Aorta (tissue), 5 donors: ENCODE data around the gene SAMD9L. TPM values are rescaled to one million over a fixed set of nuclear protein-coding genes. Genes with fewer than 3 reads are reported as not detected.

Experiments
- ATAC-seq: fragments of 200-7000 bp; cut with Tn5 transposase; one replicate; pipeline ENCODE4 v1.9.1; 2022; ENCODE audit warnings: moderate library complexity; ENCODE audit not compliant: low FRiP score
- DNase-seq, 2 donors: peaks; one replicate each; pipeline ENCODE4 v3.0.0-alpha.2; 2020
- H3K27ac ChIP-seq, 2 donors: one replicate each; pipeline ENCODE4 v1.5.1; 2013; ENCODE audit warnings: low read length in 2 of 2, mild to moderate bottlenecking in 2 of 2, moderate library complexity in 2 of 2, control low read depth in 1 of 2, inconsistent platforms in 1 of 2, low read depth in 1 of 2
- H3K27me3 ChIP-seq, 2 donors: one replicate each; pipeline ENCODE4 v1.6.1; 2013; ENCODE audit warnings: control low read depth in 1 of 2, low read length in 1 of 2, mild to moderate bottlenecking in 1 of 2, moderate library complexity in 1 of 2; ENCODE audit not compliant: insufficient read depth in 2 of 2, control insufficient read depth in 1 of 2
- H3K36me3 ChIP-seq, 2 donors: one replicate each; pipeline ENCODE4 v1.6.1; 2013; ENCODE audit warnings: control low read depth in 1 of 2, low read length in 1 of 2, mild to moderate bottlenecking in 1 of 2; ENCODE audit not compliant: insufficient read depth in 2 of 2, control insufficient read depth in 1 of 2
- H3K4me1 ChIP-seq, 2 donors: one replicate each; pipeline ENCODE4 v1.6.1; 2013; ENCODE audit warnings: low read length in 2 of 2, control low read depth in 1 of 2, mild to moderate bottlenecking in 1 of 2, moderate library complexity in 1 of 2; ENCODE audit not compliant: insufficient read depth in 2 of 2, control insufficient read depth in 1 of 2
- H3K4me3 ChIP-seq, 2 donors: one replicate each; pipeline ENCODE4 v1.5.1; 2013; ENCODE audit warnings: low read length in 2 of 2, control low read depth in 1 of 2, mild to moderate bottlenecking in 1 of 2
- H3K9me3 ChIP-seq: one replicate; pipeline ENCODE4 v1.6.1; 2013; ENCODE audit warnings: mild to moderate bottlenecking, low read length; ENCODE audit not compliant: control insufficient read depth
- WGBS, 2 donors: extraction: QIAGEN DNeasy Blood & Tissue Kit; methylation state at CpG; one replicate each; pipeline ENCODE4 v1.1.7; 2013; 5-methylcytosine and 5-hydroxymethylcytosine counted together
- intact Hi-C, 2 donors: fragments of 100-400 bp; cut with DNase I; formaldehyde crosslinking; loops; one replicate each; pipeline versions ENCODE4 v1.14.2 to v1.15.0; 2022
- polyA plus RNA-seq, 2 donors: library from polyadenylated mRNA; stranded (reverse); fragments of 200-250 nt; gene quantifications; one replicate each; pipeline ENCODE4 v1.2.3, GENCODE V29; 2013
- total RNA-seq, 2 donors: library from RNA; stranded (reverse); fragmentation: NEBNext Ultra II Directional; extraction: Animal tissue kit (Norgen Biotek cat#: 25700); gene quantifications; one replicate each; pipeline ENCODE4 v1.2.1, GENCODE V29; 2021
- donor health status: healthy with polysubstance abuse.
- donor health status: Bipolar disorder and iron deficiency.
- donor health status: DM: no; HTN: no; CAD: no.
- donor health status: DM: no; HTN: no; CAD: no.
- donor health status: DM: yes; HTN: yes; CAD: no.

SAMD9L gene
- total and polyA plus RNA-seq, 4 donors = 4.4 to 23.1 (median 9.8) TPM

DNA sequence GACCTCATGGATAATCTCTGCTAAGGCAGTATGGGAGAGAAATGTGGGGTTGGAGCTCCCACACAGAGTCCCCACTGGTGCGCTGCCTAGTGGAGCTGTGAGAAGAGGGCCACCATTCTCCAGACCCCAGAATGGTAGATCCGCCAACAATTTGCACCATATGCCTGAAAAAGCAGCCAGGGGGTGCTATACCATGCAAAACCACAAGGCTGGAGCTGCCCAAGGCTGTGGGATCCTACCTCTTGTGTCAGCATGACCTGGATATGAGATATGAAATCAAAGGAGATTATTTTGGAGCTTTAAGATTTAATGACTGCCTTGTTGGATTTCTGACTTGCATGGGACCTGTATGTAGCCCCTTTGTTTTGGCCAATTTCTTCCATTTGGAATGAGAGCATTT is 27.0 kb upstream of the SAMD9L start:
- Histone ChIP-seq H3K36me3 (no peaks in the 10 kb centered on the region), H3K9me3 (peaks cover 2% of the 10 kb centered on the region), H3K4me3 (no peak overlapping the region), H3K4me1 (no peaks in the 10 kb centered on the region), H3K27ac (no peak overlapping the region), H3K27me3 (no peaks in the 10 kb centered on the region)
- WGBS, 2 donors = 85 to 86% methylated on average over 2 of the region's 2 CpGs
- intact Hi-C loops = no loop called here
- ATAC-seq (no peak), DNase-seq (no peak)

DNA sequence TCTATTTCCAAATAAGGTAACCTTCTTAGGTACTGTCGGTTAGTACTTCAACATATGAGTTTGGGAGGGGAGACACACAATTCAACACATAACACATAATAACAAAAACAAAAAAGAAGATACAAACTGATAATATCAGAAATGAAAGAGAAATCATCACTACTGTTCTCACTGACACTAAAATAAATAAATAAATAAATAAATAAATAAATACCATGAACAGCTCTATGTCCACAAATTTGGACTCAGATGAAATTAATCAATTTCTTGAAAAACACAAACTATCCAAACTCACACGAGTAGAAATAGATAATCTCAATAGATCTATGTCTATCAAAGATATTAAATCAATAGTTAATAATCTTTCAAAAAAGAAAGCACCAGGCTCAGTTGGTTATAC is 24.5 kb upstream of the SAMD9L start:
- Histone ChIP-seq H3K9me3 (peaks cover 4% of the 10 kb centered on the region), H3K27ac (no peak overlapping the region), H3K4me1 (no peaks in the 10 kb centered on the region), H3K36me3 (no peaks in the 10 kb centered on the region), H3K4me3 (no peak overlapping the region), H3K27me3 (no peaks in the 10 kb centered on the region)
- WGBS, 2 donors = 67 to 74% methylated on average over 2 of the region's 2 CpGs
- ATAC-seq (no peak), DNase-seq (no peak)
- intact Hi-C loops = no loop called here

DNA sequence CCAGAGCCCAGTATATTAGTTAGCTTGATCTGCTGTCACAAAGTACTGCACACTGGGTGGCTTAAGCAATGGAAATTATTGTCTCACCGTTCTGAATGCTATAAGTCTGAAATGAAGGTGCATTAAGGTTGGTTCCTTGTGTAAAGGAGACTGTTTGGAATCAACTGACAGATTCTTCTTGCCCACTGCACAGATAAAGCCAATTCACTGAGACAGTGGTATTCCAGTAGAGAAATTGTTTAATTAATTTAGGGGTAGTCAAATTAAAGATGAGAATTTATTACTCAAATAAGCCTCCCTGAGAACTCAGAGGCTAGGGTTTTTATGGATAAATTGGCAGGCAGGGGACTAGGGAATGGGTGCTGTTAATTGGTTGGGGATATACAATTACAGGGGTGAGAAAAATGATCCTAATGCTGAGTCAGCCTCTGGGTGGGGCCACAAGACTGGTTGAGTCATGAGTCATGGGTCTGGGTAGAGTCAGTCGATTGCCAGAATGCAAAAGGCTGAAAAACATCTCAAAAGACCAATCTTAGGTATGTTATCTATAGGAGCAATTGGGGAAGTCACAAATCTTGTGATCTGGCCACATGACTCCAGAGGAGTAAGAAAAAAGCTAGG is 23.5 kb upstream of the SAMD9L start:
- intact Hi-C loops = no loop called here
- H3K9me3 ChIP-seq = peaks cover 4% of the 10 kb centered on the region
- WGBS, 2 donors = 52 to 65% methylated on average over 2 of the region's 2 CpGs
- no peaks in the 10 kb centered on the region for H3K4me1 ChIP-seq
- H3K4me3 ChIP-seq = no peak overlapping the region
- H3K27ac ChIP-seq = no peak overlapping the region
- no peaks in the 10 kb centered on the region for H3K27me3 ChIP-seq
- DNase-seq (no peak), ATAC-seq (no peak)
- H3K36me3 ChIP-seq = no peaks in the 10 kb centered on the region

- peaks cover 2% of the 10 kb centered on the region for H3K9me3 ChIP-seq
- intact Hi-C loops = no loop called here
- ATAC-seq (no peak), DNase-seq (no peak)
- no peaks in the 10 kb centered on the region for H3K36me3 ChIP-seq
- no peak overlapping the region for H3K27ac ChIP-seq
- H3K27me3 ChIP-seq = no peaks in the 10 kb centered on the region
- H3K4me1 ChIP-seq = peaks cover 0 to 1% of the 10 kb centered on the region in 2 donors
- WGBS, 2 donors = 66 to 73% methylated on average over 1 of the region's 1 CpG
- H3K4me3 ChIP-seq = no peak overlapping the region
Measured at GRCh38 chr7:93165447-93165846, 17.3 kb upstream of the SAMD9L start.

DNA sequence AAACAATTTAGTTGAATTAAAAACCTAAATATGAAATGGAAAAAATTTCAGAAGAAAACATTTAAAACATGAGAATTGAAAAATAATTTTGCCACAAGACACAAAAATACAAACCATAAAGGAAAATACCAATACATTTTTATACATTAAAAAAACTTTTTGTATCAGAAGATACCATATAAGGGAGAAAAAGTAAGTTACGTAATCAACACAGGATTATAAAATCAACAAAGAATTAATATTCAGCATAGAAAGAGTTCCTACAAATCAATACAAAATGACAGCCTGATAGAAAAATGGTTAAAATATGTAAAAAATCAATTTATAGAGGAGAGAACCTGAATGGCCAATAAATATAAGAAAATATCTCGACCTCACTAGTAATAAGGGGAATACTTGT is 16.6 kb upstream of the SAMD9L start:
- Histone ChIP-seq H3K27me3 (no peaks in the 10 kb centered on the region), H3K27ac (no peak overlapping the region), H3K9me3 (peaks cover 2% of the 10 kb centered on the region), H3K36me3 (no peaks in the 10 kb centered on the region), H3K4me1 (peaks cover 0 to 1% of the 10 kb centered on the region in 2 donors), H3K4me3 (no peak overlapping the region)
- WGBS, 2 donors = 83 to 86% methylated on average over 2 of the region's 2 CpGs
- intact Hi-C loops = no loop called here
- DNase-seq (no peak), ATAC-seq (no peak)

GRCh38 chr7:93161181-93161762 is 13.1 kb upstream of the SAMD9L start:
- H3K4me3 ChIP-seq = no peak overlapping the region
- no peak for ATAC-seq
- DNase-seq = no peak
- no peaks in the 10 kb centered on the region for H3K27me3 ChIP-seq
- peaks cover 0 to 1% of the 10 kb centered on the region in 2 donors for H3K4me1 ChIP-seq
- H3K36me3 ChIP-seq = no peaks in the 10 kb centered on the region
- no peak overlapping the region for H3K27ac ChIP-seq
- intact Hi-C loops = no loop called here
- WGBS, 2 donors = 73 to 82% methylated on average over 3 of the region's 3 CpGs
- H3K9me3 ChIP-seq = no peaks in the 10 kb centered on the region

GRCh38 chr7:93160410-93160809 is 12.2 kb upstream of the SAMD9L start:
- Histone ChIP-seq H3K9me3 (no peaks in the 10 kb centered on the region), H3K27me3 (no peaks in the 10 kb centered on the region), H3K4me3 (no peak overlapping the region), H3K27ac (no peak overlapping the region), H3K36me3 (no peaks in the 10 kb centered on the region), H3K4me1 (peaks cover 0 to 1% of the 10 kb centered on the region in 2 donors)
- no peak for ATAC-seq
- WGBS, 2 donors = 57 to 69% methylated on average over 1 of the region's 1 CpG
- DNase-seq = no peak
- intact Hi-C loops = no loop called here

GRCh38 chr7:93159490-93159889 is 11.3 kb upstream of the SAMD9L start:
- WGBS, 2 donors = 46 to 53% methylated on average over 3 of the region's 3 CpGs

GRCh38 chr7:93156884-93157283 is 8.7 kb upstream of the SAMD9L start:
- ATAC-seq (no peak), DNase-seq (no peak)
- Histone ChIP-seq H3K9me3 (no peaks in the 10 kb centered on the region), H3K27ac (no peak overlapping the region), H3K36me3 (no peaks in the 10 kb centered on the region), H3K27me3 (no peaks in the 10 kb centered on the region), H3K4me1 (no peaks in the 10 kb centered on the region), H3K4me3 (no peak overlapping the region)
- intact Hi-C loops = no loop called here
- whole genome bisulfite sequencing, 2 donors = 58 to 59% methylated on average over 1 of the region's 1 CpG

More at GRCh38 chr7:93159490-93159889, 11.3 kb upstream of the SAMD9L start:
- Histone ChIP-seq H3K27me3 (no peaks in the 10 kb centered on the region), H3K27ac (no peak overlapping the region), H3K36me3 (no peaks in the 10 kb centered on the region), H3K4me1 (peaks cover 0 to 1% of the 10 kb centered on the region in 2 donors), H3K4me3 (no peak overlapping the region), H3K9me3 (no peaks in the 10 kb centered on the region)
- intact Hi-C loops = no loop called here
- ATAC-seq (no peak), DNase-seq (no peak)
